ENCODE data around the gene MYO1B.

- TF ChIP-seq POLR2AphosphoS5 (IDR thresholded peaks at IDR 0.05; ENCODE audit: borderline replicate concordance, low read depth, low read length) (no peak), EZH2 (IDR thresholded peaks at IDR 0.05) (no peak), FOXP2 (optimal IDR thresholded peaks at IDR 0.05; ENCODE audit: control extremely low read depth, extremely low read length, insufficient read depth) (no peak)
These were observed 221.9 kb downstream of the MYO1B start for GRCh38 chr2:191467113-191467512.
